GM12892 (cell line): Measurements from ENCODE around the gene ANKRD22.

Source experiments
- POLR2A ChIP-seq: IDR thresholded peaks from 2 replicates; pipeline ENCODE4 v1.6.1; 2011; ENCODE audit warnings: low read depth, low read length, control low read depth
- POLR2AphosphoS5 ChIP-seq: IDR thresholded peaks from 2 replicates; pipeline ENCODE4 v1.6.1; 2011; ENCODE audit warnings: low read depth, low read length, control low read depth
- TAF1 ChIP-seq: IDR thresholded peaks from 2 replicates; pipeline ENCODE4 v1.6.1; 2011; ENCODE audit warnings: low read depth, mild to moderate bottlenecking, control low read depth, low read length, borderline replicate concordance

- TF ChIP-seq POLR2AphosphoS5 (no peak), POLR2A (no peak), TAF1 (no peak)
Observed at GRCh38 chr10:88832376-88832775, 19.3 kb downstream of the ANKRD22 start.
